ENCODE measurements around the gene USP25.

GRCh38 chr21:15732996-15733329 lies 3.2 kb downstream of the USP25 start:
- TF ChIP-seq, protein P1, sequence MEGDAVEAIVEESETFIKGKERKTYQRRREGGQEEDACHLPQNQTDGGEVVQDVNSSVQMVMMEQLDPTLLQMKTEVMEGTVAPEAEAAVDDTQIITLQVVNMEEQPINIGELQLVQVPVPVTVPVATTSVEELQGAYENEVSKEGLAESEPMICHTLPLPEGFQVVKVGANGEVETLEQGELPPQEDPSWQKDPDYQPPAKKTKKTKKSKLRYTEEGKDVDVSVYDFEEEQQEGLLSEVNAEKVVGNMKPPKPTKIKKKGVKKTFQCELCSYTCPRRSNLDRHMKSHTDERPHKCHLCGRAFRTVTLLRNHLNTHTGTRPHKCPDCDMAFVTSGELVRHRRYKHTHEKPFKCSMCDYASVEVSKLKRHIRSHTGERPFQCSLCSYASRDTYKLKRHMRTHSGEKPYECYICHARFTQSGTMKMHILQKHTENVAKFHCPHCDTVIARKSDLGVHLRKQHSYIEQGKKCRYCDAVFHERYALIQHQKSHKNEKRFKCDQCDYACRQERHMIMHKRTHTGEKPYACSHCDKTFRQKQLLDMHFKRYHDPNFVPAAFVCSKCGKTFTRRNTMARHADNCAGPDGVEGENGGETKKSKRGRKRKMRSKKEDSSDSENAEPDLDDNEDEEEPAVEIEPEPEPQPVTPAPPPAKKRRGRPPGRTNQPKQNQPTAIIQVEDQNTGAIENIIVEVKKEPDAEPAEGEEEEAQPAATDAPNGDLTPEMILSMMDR (IDR thresholded peaks at IDR 0.05), result no peak
- no peak for TF ChIP-seq EZH2 (IDR thresholded peaks at IDR 0.05; ENCODE audit: borderline replicate concordance, insufficient read depth, low read depth, low read length, poor library complexity, severe bottlenecking)

Measured in B cell (primary cell).